Calu3 (cell line): Measurements from ENCODE around the gene TBC1D9. TPM values are rescaled to one million over a fixed set of nuclear protein-coding genes. Genes with fewer than 3 reads are reported as not detected.

Experiments
- BruUV-seq: library from RNA; stranded (reverse); fragments of 400-500 nt; replicated peaks from 2 replicates; lab custom pipeline; 2021; lab: Mats Ljungman, UMichigan
- CTCF ChIA-PET: fragments of 300-600 bp; sonication (Branson Sonifier 250); formaldehyde crosslinking; loops from one replicate; lab custom pipeline; 2022; ENCODE audit warnings: antibody characterized with exemption; lab: Charles Lee
- DNase-seq: peaks from one replicate; pipeline ENCODE4 v3.0.0; 2022
- H3K27ac Mint-ChIP-seq: one replicate; pipeline ENCODE4 v1.8.0; 2022; ENCODE audit warnings: mixed read lengths; ENCODE audit not compliant: unreplicated experiment
- H3K27me3 Mint-ChIP-seq: one replicate; pipeline ENCODE4 v1.8.0; 2022; ENCODE audit warnings: mixed read lengths; ENCODE audit not compliant: unreplicated experiment
- H3K36me3 Mint-ChIP-seq: one replicate; pipeline ENCODE4 v1.8.0; 2022; ENCODE audit warnings: mild to moderate bottlenecking, moderate library complexity, mixed read lengths; ENCODE audit not compliant: insufficient read depth, unreplicated experiment
- H3K4me1 Mint-ChIP-seq: one replicate; pipeline ENCODE4 v1.8.0; 2022; ENCODE audit warnings: mild to moderate bottlenecking, low read depth, mixed read lengths; ENCODE audit not compliant: unreplicated experiment
- H3K4me3 Mint-ChIP-seq: one replicate; pipeline ENCODE4 v1.8.0; 2022; ENCODE audit warnings: mild to moderate bottlenecking, low read depth, moderate library complexity, mixed read lengths; ENCODE audit not compliant: unreplicated experiment
- H3K9me3 Mint-ChIP-seq: one replicate; pipeline ENCODE4 v1.8.0; 2022; ENCODE audit warnings: low read depth, mixed read lengths; ENCODE audit not compliant: unreplicated experiment
- CTCF ChIP-seq: fragments of 200-600 bp; IDR thresholded peaks from one replicate; pipeline ENCODE4 v1.8.0; 2022; ENCODE audit warnings: antibody characterized with exemption; ENCODE audit not compliant: unreplicated experiment
- intact Hi-C: fragments of 100-400 bp; cut with micrococcal nuclease; formaldehyde crosslinking; loops from one replicate; pipeline ENCODE4 v1.10.0; 2022; ENCODE audit not compliant: unreplicated experiment
- total RNA-seq: library from RNA; stranded (reverse); gene quantifications from 2 replicates; pipeline ENCODE4 v1.2.3, GENCODE V29; 2022

TBC1D9 gene
- total RNA-seq, 1 experiment from 2014 or later: 9.4 TPM

DNA sequence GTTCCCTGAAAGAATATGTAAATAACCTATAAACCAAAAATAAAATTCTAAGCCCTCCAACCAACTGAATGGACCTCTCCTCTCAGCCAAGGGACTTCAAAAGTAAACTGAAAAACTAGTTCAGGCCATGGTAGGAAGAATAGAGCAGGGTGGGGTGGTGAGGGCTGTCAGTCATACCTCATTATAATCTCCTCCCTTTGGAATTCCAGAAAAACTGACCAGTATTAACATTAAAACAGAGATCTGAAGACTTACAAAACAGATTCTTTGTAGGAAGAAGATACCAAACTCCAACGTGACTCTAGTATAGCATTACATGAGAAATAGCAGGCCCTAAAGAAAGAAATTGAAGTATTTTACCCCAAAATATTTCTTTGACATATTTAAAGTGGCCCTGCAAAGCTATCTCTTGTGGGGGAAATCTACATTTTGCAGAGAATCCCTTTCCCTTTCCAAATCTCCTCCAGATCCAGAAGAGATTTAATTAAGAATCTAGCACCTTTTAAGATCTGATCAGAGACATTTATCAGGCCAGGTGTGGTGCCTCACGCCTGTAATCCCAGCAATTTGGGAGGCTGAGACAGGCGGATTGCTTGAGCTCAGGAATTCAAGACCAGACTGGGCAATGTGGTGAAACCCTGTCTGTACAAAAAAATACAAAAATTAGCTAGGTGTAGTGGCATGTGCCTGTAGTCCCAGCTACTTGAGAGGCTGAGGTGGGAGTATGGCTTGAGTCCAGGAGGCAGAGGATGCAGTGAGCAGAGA lies 15.1 kb downstream of the TBC1D9 start:
- H3K27me3 Mint-ChIP-seq: peaks cover 19% of the 10 kb centered on the region
- no peak for TF ChIP-seq CTCF
- BruUV-seq: no TSS peak
- H3K4me1 Mint-ChIP-seq: peaks cover 34% of the 10 kb centered on the region
- no peak overlapping the region for H3K4me3 Mint-ChIP-seq
- intact Hi-C loops: no loop called here
- H3K9me3 Mint-ChIP-seq: peaks cover 2% of the 10 kb centered on the region
- DNase-seq: no peak
- H3K27ac Mint-ChIP-seq: no peak overlapping the region
- no peaks in the 10 kb centered on the region for H3K36me3 Mint-ChIP-seq
- CTCF ChIA-PET: no interaction called here

DNA sequence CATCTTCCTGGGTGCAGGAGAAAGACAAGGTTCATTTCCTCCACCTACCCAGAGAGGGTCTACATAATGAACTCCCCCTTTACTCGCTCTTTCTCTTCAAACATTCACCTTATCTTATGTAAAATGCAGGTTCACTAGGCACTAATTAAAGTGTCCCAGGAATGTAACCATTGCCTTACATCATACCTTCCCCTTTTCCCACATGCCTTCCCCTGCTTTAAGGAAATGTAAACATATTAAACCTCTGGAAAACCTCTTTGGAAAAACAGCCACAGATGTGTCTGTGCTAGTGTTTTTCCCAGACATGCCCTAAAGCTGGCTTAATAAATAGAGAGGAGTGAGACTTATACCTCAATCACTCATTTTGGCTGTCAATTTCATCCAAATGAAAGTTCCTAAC lies 15.8 kb downstream of the TBC1D9 start:
- H3K4me3 Mint-ChIP-seq: no peak overlapping the region
- CTCF ChIA-PET: interaction anchor here (0.8 kb wide), 1 partner anchor 11 kb away, joined by 4 read pairs; no protein-coding TSS in a partner anchor
- peaks cover 2% of the 10 kb centered on the region for H3K9me3 Mint-ChIP-seq
- no peaks in the 10 kb centered on the region for H3K36me3 Mint-ChIP-seq
- H3K4me1 Mint-ChIP-seq: peaks cover 34% of the 10 kb centered on the region
- no peak for TF ChIP-seq CTCF
- DNase-seq: no peak
- no peak overlapping the region for H3K27ac Mint-ChIP-seq
- H3K27me3 Mint-ChIP-seq: peaks cover 25% of the 10 kb centered on the region
- BruUV-seq: no TSS peak
- intact Hi-C loops: no loop called here

DNA sequence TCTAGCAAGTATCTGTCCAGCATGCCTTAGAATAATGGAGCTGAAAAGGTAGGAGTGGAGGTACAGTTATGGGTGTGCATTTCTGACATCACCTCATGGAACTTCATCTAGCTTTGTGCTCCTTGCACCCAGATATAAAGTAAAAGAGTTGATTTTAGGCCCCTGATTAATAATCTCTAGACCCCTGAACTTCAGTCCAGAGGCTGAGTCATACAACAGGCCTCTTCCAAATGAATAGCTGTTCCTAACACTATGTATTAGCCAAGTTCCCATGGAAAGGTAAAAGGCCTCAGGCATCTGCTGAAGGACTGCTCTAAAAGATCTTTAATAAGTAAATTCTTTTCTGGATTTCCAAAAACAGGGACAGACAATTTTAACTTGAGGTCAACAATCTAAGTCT lies 16.2 kb downstream of the TBC1D9 start:
- peaks cover 2% of the 10 kb centered on the region for H3K9me3 Mint-ChIP-seq
- CTCF ChIA-PET: interaction anchor here (0.8 kb wide), 1 partner anchor 11 kb away, joined by 4 read pairs; no protein-coding TSS in a partner anchor
- BruUV-seq: no TSS peak

DNA sequence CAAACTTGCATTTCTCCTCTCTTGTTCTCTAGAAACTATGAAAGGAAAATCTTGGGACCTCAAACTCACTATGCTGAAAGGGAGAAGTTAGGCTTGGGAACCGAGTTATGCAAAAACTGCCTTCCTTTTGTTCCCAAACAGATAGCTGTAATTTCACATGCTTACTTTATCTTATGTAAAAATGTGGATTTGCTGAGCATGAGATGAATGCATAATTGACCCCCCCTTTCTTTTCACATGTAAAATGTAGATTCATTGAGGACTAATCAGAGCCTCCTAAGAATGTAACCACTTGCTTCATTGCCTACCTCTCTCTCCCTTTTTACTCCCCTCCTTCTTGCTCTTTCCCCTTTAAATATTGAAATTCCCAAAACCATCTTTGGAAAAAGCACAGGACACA lies 18.0 kb downstream of the TBC1D9 start:
- H3K4me3 Mint-ChIP-seq: no peak overlapping the region

More for the DNA sequence above, 16.2 kb downstream of the TBC1D9 start:
- no peak overlapping the region for H3K4me3 Mint-ChIP-seq
- no peak for DNase-seq
- no peaks in the 10 kb centered on the region for H3K36me3 Mint-ChIP-seq
- peaks cover 34% of the 10 kb centered on the region for H3K4me1 Mint-ChIP-seq
- peaks cover 26% of the 10 kb centered on the region for H3K27me3 Mint-ChIP-seq
- intact Hi-C loops: no loop called here
- no peak overlapping the region for H3K27ac Mint-ChIP-seq
- TF ChIP-seq CTCF: no peak

More for the DNA sequence above, 18.0 kb downstream of the TBC1D9 start:
- peaks cover 26% of the 10 kb centered on the region for H3K27me3 Mint-ChIP-seq
- no TSS peak for BruUV-seq
- no peak for TF ChIP-seq CTCF
- CTCF ChIA-PET: no interaction called here
- H3K36me3 Mint-ChIP-seq: no peaks in the 10 kb centered on the region
- DNase-seq: no peak
- peaks cover 2% of the 10 kb centered on the region for H3K9me3 Mint-ChIP-seq
- no peak overlapping the region for H3K27ac Mint-ChIP-seq
- H3K4me1 Mint-ChIP-seq: peaks cover 30% of the 10 kb centered on the region
- intact Hi-C loops: no loop called here
